Right renal cortex interstitium (tissue), 3 donors: ENCODE measurements around the gene FTH1. TPM values are rescaled to one million over a fixed set of nuclear protein-coding genes. Genes with fewer than 3 reads are reported as not detected.
"Not testable (repeated sequence)": the region's sequence is repeated elsewhere in the genome, so short reads cannot be mapped to it uniquely, and the experiment has no call there.

Experiments used
- DNase-seq, 3 donors: peaks; one replicate each; pipeline ENCODE4 v3.0.0-alpha.2; 2013; ENCODE audit warnings: low read depth in 3 of 3, low spot score in 2 of 3
- polyA plus RNA-seq, 3 donors: library from polyadenylated mRNA; unstranded; fragments of 120-200 nt; gene quantifications; one replicate each; pipeline ENCODE4 v1.2.1, GENCODE V29; 2013; ENCODE audit not compliant: insufficient read length in 3 of 3

The FTH1 gene
- polyA plus RNA-seq, 3 donors, result 2,134 to 2,368 (median 2,143) TPM

GRCh38 chr11:61964666-61965271 is 2.7 kb downstream of the FTH1 start:
- not testable (repeated sequence) for DNase-seq

- DNase-seq, result no peak
Measured at GRCh38 chr11:61964058-61964665, 3.3 kb downstream of the FTH1 start.

DNA sequence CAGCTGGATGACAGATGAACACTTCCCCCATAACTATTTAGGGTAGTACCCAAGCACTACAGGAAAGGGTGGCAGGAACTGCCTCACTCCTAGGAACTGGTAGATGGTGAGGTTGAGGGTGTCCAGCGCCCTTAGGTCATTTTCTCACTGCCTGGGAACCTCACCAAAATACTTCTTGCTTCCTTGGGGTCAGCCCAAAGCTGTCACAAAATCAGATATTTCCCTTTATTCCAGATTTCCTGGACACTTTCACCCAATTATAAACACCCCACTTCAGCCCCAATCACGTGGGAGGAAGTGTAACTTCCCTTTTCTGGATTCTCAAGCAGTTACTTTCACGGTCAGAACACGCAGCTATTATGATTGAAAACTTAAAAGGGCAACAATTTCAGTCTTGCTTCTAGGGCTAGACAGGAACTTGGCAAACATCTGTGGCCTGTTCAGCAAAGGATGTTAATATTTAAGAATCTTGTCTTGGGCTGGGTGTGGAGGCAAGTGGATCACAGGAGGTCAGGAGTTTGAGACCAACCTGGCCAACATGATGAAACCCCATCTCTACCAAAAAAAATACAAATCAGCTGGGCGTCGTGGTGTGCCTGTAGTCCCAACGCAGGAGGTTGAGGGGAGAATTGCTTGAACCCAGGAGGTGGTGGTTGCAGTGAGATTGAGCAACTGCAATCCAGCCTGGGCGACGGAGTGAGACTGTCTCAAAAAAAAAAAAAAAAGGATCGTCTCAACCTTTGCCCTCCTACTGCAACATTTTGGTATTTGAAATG is 4.0 kb downstream of the FTH1 start:
- no peak for DNase-seq

DNA sequence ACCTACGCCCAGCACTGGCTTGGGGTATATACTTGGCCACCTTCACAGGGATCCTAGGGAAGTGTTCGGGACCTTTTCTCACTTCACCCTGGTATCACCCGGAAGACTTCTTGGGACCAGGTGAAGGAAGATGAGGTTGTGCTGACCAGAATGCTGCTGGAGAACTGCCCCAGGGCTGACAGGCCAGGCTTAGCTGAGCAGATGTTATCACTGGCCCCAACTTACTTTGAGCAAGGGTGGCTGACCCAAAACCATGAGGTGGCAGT is 4.5 kb downstream of the FTH1 start:
- no peak for DNase-seq

- DNase-seq, result no peak
Measured at GRCh38 chr11:61962213-61963015, 5.0 kb downstream of the FTH1 start.

DNA sequence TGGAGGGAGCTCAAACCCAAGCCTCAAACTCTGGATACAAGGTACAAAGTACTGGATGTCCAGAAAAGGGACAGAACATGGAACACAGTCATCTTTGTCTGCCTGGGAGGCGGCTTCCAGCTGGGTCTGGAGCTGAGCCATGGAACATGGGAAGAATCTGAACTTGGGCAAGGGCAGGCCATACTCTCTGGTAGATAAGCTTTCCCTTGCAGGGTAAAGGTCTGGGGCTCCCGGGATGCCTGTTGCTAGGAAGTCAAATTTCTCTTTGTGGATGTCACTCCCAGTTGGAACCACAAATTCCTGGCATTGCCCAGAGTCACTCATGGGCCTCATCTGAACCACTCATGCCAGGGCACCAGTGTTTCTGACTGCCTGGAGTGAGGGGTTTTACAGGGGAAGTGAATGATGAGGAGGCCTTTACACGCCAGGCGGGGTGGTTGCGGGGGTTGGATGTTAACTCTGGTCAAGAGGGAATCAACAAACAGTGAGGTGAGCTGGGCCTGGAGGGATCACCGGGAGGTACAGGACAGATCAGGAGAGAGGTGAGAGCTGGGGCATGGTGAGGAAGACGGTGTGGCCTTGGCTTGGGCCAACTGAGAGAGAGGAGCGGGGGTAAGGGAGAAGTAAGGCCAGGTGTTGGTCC is 5.7 kb downstream of the FTH1 start:
- DNase-seq, result no peak

DNA sequence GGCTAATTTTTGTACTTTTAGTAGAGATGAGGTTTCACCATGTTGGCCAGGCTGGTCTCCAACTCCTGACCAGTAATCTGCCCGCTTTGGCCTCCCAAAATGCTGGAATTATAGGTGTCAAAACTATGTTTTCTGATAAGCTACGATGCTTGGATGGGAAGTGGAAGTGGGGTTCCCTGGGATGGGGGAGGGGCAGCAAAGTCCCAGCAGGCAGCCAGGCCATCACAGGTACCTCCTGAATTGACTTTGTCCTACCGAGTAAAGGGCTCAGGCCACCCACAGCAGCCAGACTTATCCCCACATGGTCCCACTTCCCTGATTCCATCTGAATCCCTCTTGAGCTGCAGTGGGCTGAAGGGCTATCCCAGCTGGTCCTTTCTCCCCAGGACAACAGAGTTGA is 6.9 kb downstream of the FTH1 start:
- DNase-seq, result no peak

DNA sequence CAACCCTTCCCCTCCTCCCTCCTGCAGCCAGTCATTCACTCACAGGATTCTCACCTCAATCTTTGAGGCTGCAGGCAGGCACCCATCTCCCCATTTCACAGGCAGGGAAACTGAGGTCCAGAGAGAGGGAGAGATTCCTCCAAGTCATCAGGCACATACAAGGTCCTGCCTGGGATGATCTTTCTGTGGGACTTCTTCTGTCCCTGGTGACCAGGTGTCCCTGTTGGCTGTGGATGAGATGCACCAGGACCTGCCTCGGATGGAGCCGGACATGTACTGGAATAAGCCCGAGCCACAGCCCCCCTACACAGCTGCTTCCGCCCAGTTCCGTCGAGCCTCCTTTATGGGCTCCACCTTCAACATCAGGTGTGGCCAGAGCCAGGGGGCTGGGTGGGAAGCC is 7.8 kb downstream of the FTH1 start:
- no peak for DNase-seq

- no peak for DNase-seq
Measured at GRCh38 chr11:61959114-61959513, 8.3 kb downstream of the FTH1 start.

DNA sequence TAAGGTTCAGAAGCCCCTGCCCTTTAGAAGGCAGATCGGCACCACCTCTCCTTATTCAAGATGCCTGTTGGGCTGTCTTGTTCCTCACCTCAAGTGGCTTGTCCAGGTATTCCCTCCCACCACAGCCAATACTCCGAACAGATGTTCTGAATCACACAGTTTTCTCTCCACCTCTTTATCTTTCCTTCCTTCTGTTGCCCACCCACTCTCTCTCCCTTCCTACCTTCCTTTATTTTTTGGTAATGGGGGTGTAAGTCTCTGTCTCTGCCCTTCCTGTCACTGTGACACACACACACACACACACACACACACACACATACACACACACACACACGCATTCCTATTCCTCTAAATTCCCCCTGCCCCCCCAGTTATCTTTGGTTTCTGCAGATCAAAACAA is 8.8 kb downstream of the FTH1 start:
- no peak for DNase-seq

DNA sequence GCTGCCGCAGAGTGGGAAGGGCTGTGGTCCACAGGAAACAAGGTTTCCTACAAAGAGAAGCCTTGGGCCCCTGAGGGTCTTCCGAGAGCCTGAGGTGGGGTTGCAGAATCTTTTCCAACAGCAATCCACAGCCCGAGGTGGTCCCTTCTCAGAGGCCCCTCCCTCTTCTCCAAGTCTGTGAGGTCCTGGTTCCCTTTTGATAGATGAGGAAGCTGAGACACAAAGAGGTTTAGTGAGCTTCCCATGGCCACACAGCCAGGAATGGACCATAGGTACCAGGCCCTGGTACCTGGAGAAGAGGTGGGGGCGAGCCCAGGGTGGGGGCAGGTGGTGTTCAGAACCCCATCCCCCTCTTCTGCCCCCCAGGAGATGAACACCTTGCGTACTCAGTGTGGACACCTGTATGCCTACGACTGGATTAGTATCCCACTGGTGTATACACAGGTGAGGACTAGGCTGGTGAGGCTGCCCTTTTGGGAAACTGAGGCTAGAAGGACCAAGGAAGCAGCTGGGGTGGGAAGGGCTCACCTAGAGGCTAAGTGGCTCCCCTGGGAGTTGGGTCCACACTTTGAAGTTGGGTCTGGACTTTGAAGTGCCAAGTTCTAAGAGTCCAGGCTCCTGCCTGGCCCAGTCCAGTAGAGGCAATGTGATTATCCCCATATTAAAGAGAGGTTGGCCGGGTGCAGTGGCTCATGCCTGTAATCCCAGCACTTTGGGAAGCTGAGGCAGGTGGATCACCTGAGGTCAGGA is 10.2 kb downstream of the FTH1 start:
- DNase-seq, result no peak

GRCh38 chr11:61956191-61957020 is 11.0 kb downstream of the FTH1 start:
- DNase-seq, result no peak

- no peak for DNase-seq
Measured at GRCh38 chr11:61955422-61956135, 11.9 kb downstream of the FTH1 start.

GRCh38 chr11:61954851-61955421 is 12.5 kb downstream of the FTH1 start:
- peak in 1 of 3 donors; percentile 27 for DNase-seq

GRCh38 chr11:61954106-61954850 is 13.2 kb downstream of the FTH1 start:
- DNase-seq, result no peak

DNA sequence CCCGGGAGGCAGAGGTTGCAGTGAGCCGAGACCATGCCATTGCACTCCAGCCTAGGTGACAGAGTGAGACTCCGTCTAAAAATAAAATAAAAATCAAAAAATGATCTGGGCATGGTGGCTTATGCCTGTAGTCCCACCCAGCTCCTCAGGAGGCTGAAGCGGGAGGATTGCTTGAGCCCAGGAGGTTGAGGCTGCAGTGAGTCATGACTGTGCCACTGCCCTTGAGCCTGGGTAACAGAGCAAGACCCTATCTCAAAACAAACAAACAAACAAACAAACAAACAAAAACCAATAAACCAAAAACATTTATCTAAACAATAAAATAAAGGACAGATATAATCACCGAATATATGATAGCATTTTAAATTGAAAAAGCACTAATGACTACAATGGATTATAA is 13.8 kb downstream of the FTH1 start:
- not testable (repeated sequence) for DNase-seq

- no peak for DNase-seq
Measured at GRCh38 chr11:61952882-61953281, 14.6 kb downstream of the FTH1 start.
